Thyroid gland (tissue), 4 donors: ENCODE data around the gene RNF31.

ENCODE experiments used
- POLR2A ChIP-seq, 2 donors: fragments of 450-650 bp; IDR thresholded peaks; one replicate each; pipeline ENCODE4 v1.6.1; 2017; ENCODE audit warnings: antibody characterized with exemption in 2 of 2, mild to moderate bottlenecking in 2 of 2, moderate library complexity in 1 of 2
- TF ChIP-seq, protein P1 (sequence below), 6 experiments: fragments of 200-600 bp in 3 of 6; fragments of 450-650 bp in 3 of 6; sonication (generic) in 3 of 6; IDR thresholded peaks; one replicate each; pipeline ENCODE4 v1.5.1; 2016 to 2019; ENCODE audit warnings: antibody characterized with exemption in 6 of 6, mild to moderate bottlenecking in 2 of 6, inconsistent platforms in 1 of 6, moderate library complexity in 1 of 6

DNA sequence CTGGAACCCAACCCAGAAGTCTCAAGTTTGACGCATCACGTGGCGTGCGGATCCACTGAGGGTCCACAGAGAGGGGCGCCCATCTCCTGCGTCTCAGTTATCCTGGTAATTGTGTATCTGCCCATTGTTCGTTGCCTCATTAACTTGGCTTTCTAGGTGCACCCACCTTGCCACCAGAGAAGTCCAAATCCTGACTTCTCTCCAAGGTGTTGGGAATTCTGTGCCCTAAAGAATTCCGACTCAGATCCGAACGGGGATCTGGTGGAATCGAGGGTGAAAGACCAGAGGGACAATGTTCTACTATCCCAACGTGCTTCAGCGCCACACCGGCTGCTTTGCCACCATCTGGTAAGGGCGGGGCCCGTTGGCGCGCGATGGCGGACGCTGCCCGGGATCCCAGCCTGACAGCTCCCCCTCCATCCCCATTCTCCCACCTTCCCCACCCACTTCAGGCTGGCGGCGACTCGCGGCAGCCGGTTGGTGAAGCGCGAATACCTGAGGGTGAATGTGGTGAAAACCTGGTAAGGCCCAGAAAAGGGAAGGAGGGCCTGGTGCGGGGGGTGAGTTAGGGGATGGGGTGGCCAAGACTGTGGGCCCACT lies 25.1 kb downstream of the RNF31 start:
- TF ChIP-seq, protein P1, sequence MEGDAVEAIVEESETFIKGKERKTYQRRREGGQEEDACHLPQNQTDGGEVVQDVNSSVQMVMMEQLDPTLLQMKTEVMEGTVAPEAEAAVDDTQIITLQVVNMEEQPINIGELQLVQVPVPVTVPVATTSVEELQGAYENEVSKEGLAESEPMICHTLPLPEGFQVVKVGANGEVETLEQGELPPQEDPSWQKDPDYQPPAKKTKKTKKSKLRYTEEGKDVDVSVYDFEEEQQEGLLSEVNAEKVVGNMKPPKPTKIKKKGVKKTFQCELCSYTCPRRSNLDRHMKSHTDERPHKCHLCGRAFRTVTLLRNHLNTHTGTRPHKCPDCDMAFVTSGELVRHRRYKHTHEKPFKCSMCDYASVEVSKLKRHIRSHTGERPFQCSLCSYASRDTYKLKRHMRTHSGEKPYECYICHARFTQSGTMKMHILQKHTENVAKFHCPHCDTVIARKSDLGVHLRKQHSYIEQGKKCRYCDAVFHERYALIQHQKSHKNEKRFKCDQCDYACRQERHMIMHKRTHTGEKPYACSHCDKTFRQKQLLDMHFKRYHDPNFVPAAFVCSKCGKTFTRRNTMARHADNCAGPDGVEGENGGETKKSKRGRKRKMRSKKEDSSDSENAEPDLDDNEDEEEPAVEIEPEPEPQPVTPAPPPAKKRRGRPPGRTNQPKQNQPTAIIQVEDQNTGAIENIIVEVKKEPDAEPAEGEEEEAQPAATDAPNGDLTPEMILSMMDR (IDR thresholded peaks at IDR 0.05), result no peak
- no peak for TF ChIP-seq POLR2A (IDR thresholded peaks at IDR 0.05)
